ENCODE data around the gene PLOD2.

GRCh38 chr3:146128939-146129338, 32.0 kb downstream of the PLOD2 start:
- TF ChIP-seq POLR2AphosphoS5 (IDR thresholded peaks at IDR 0.05; ENCODE audit: low read depth, low read length) (no peak), CTCF (IDR thresholded peaks at IDR 0.05) (no peak), REST (IDR thresholded peaks at IDR 0.05; ENCODE audit: insufficient read depth in 1 of 2, low read depth in 2 of 2, low read length in 1 of 2) (no peak), SIN3A (IDR thresholded peaks at IDR 0.05; ENCODE audit: borderline replicate concordance, insufficient read depth, low read depth, low read length) (no peak), TCF7L2 (IDR thresholded peaks at IDR 0.05; ENCODE audit: low read depth, low read length) (no peak)

All from Panc1 (cell line).